ENCODE data around the gene LHFPL2. TPM values are rescaled to one million over a fixed set of nuclear protein-coding genes. Genes with fewer than 3 reads are reported as not detected.

Gene LHFPL2, protein sequence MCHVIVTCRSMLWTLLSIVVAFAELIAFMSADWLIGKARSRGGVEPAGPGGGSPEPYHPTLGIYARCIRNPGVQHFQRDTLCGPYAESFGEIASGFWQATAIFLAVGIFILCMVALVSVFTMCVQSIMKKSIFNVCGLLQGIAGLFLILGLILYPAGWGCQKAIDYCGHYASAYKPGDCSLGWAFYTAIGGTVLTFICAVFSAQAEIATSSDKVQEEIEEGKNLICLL
- total RNA-seq (33.0 and 35.5 TPM in 2 replicates), polyA plus RNA-seq (3.8 and 4.7 TPM in 2 replicates), polyA minus RNA-seq (5.9 and 11.9 TPM in 2 replicates)
- 10.7 TPM for total RNA-seq (2013)

DNA sequence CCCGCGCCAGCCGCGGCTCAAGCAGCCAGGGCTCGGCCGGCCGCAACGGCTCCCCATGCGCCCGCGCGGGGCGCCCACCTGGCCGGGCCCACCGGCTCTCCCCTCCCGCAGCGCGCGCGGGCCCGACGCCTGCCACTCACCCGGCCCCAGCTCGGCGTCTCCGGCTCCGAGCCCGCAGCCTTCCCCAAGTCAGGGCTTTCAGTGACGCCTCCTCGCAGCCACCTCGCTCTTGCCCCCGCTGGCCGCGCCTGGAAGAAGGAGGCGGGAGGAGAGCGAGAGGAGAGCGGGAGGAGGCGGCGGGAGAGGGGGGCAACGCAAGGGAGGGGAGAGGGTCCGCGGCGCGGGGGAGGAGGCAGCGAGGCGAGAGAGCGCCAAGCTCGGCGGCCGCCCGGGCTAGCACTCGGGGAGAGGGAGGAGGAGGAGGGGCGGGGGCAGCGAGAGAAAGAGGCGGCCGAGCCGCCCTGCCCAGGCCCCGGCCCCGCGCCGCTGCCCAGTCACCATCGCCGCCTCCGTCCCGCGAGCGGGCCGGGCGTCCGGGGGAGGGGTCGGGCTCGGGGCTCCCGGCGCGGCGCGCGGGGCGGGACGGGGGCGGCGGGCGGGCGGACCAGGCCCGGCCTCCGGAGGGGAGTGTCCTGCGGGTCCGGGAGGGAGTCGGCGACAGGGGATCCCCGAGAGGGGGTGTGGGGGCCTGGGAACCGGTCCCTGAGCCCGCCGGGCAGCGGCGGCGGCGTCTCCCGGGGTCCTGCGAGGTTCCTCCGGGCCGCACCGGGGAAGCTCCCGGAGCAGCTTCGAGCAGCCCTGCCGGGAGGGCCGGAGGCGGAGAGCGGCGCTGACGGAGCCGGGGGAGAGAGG, at the start of gene LHFPL2:
TSS of gene LHFPL2 (minus strand) at position 414 of the 852 bp plus-strand sequence. CDS start 138,559 bp downstream, outside the sequence.
- Histone ChIP-seq H3K9ac (ENCODE audit: low read length) (peak within 1 kb of the TSS; percentile 60), H3K4me2 (replicated peaks; ENCODE audit: low read depth, low read length, poor library complexity, severe bottlenecking) (peak within 1 kb of the TSS; percentile 87), H4K20me1 (ENCODE audit: control insufficient read depth, insufficient read depth, low read length, poor library complexity, severe bottlenecking) (no peaks in the 10 kb centered on the region), H3K9me3 (ENCODE audit: control extremely low read depth in 1 of 3, control insufficient read depth in 2 of 3, insufficient read depth in 1 of 3, low read length in 2 of 3) (no peaks in the 10 kb centered on the region), H3K4me1 (ENCODE audit: control insufficient read depth in 2 of 2, insufficient read depth in 2 of 2, low read length in 2 of 2) (peaks cover 16 to 18% of the 10 kb centered on the region in 2 donors), H3K27ac (ENCODE audit: low read length in 2 of 2) (no peak within 1 kb of the TSS), H2AFZ (ENCODE audit: insufficient read depth, low read depth, low read length, poor library complexity, severe bottlenecking) (peak within 1 kb of the TSS; percentile 90), H3K27me3 (replicated peaks in 1 of 4; ENCODE audit: control extremely low read depth in 1 of 4, control insufficient read depth in 3 of 4, insufficient read depth in 4 of 4, low read length in 3 of 4) (peaks cover 0 to 11% (median 6%) of the 10 kb centered on the region in 4 experiments), H3K79me2 (ENCODE audit: control insufficient read depth, insufficient read depth, low read length) (peaks cover 23% of the 10 kb centered on the region), H3K36me3 (replicated peaks in 1 of 2; ENCODE audit: control extremely low read depth in 1 of 2, control insufficient read depth in 1 of 2, extremely low read depth in 1 of 2, insufficient read depth in 2 of 2, low read length in 1 of 2) (no peaks in the 10 kb centered on the region), H3K4me3 (ENCODE audit: control extremely low read depth in 1 of 5, extremely low read depth in 1 of 5, insufficient read depth in 1 of 5, low read depth in 2 of 5, low read length in 4 of 5) (peak within 1 kb of the TSS; percentile 43 to 72 (median 64))
- intact Hi-C loops (cut with micrococcal nuclease), result loop anchor here (2.0 to 10.0 kb wide), 4 partner anchors 112 to 316 kb away; partner anchors contain the start of gene SCAMP1
- no peak for TF ChIP-seq EZH2 (IDR thresholded peaks at IDR 0.05; ENCODE audit: borderline replicate concordance, insufficient read depth, low read depth, low read length, poor library complexity, severe bottlenecking)
- TF ChIP-seq, protein P1, sequence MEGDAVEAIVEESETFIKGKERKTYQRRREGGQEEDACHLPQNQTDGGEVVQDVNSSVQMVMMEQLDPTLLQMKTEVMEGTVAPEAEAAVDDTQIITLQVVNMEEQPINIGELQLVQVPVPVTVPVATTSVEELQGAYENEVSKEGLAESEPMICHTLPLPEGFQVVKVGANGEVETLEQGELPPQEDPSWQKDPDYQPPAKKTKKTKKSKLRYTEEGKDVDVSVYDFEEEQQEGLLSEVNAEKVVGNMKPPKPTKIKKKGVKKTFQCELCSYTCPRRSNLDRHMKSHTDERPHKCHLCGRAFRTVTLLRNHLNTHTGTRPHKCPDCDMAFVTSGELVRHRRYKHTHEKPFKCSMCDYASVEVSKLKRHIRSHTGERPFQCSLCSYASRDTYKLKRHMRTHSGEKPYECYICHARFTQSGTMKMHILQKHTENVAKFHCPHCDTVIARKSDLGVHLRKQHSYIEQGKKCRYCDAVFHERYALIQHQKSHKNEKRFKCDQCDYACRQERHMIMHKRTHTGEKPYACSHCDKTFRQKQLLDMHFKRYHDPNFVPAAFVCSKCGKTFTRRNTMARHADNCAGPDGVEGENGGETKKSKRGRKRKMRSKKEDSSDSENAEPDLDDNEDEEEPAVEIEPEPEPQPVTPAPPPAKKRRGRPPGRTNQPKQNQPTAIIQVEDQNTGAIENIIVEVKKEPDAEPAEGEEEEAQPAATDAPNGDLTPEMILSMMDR (IDR thresholded peaks at IDR 0.05), result no peak
- H3K9me3 Mint-ChIP-seq (ENCODE audit: insufficient read depth), result no peaks in the 10 kb centered on the region
- WGBS (ENCODE audit: insufficient coverage), result under 1% methylated on average over 108 of the region's 112 CpGs
- ATAC-seq (ENCODE audit: low read depth) (peak; percentile 74), DNase-seq (peak; percentile 73)
- ChIA-PET POLR2A (interaction anchor here (0.6 to 2.4 kb wide), 5 partner anchors 42 to 107 kb away, joined by 3 to 15 read pairs (median 3); no protein-coding TSS in a partner anchor), CTCF (interaction anchor here (0.5 to 2.2 kb wide), 10 partner anchors 13 to 318 kb away, joined by 3 to 12 read pairs (median 3); no protein-coding TSS in a partner anchor)
- no peaks in the 10 kb centered on the region for H3K27me3 Mint-ChIP-seq
- peak within 1 kb of the TSS; percentile 83 for H3K27ac Mint-ChIP-seq
- peak within 1 kb of the TSS; percentile 91 for H3K4me3 Mint-ChIP-seq
- peaks cover 26% of the 10 kb centered on the region for H3K4me1 Mint-ChIP-seq
